HG03280 (cell line): ENCODE data around the gene ASB7.

Experiments used
- ATAC-seq: cut with Tn5 transposase; IDR thresholded peaks from one replicate; pipeline ENCODE4 v1.9.1; 2021; ENCODE audit warnings: mild to moderate bottlenecking, moderate library complexity; ENCODE audit not compliant: unreplicated experiment

The ASB7 gene

DNA sequence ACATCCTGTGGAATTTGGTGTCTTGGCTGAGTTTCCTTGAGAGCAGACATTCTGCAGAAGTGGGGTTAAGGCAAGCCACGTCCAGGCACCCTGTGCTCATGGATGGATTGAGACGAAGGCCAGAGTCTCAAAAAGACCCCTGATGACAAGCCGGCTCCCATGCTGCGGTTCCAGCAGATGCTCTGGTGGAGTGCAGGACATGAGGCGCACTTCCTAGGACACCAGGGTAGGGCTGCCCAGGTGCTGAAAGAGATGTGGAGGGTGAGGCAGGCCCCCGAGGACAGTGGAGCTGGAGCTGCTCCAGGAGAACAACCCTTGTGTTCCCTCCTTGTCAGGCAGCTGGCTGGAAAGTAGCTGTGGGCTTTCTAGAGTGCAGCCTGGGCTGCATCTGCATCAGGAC, 81.0 kb downstream of the ASB7 start:
- no peak for ATAC-seq

- ATAC-seq = no peak
Observed at GRCh38 chr15:100684591-100684990, 82.2 kb downstream of the ASB7 start.

DNA sequence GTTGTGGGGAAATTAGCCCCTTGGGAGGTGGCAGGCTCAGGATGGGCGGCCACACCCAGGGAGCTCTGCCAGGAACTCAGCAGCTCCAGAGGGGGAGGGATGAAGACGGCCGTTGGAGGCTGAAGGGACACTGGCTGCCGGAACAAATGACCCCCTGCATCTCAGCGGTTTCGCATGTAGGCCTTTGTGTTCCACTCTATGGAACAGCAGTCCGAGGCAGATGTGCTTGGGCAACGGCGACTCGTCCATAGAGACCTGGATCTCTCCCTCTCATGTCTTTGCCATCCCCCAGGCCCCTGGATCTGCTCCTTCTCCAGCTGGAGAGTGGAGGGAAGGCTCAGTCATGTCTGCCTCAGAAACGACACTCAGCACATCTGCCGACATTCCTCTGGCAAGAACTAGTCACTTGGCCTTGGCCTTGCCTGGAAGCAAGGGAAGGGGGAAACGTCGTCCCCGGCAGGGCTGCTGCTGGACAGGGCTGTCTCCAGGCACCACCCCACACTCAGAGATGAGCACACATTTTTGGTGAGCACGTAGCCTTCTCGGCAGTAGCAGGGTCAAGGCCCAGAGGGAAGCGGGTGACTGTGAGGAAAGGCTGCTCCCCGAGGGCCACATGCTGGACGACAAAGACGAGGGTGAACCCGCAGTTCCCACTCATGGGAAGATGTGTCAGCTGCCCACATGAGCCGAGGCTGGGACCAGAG, 83.8 kb downstream of the ASB7 start:
- ATAC-seq = no peak

DNA sequence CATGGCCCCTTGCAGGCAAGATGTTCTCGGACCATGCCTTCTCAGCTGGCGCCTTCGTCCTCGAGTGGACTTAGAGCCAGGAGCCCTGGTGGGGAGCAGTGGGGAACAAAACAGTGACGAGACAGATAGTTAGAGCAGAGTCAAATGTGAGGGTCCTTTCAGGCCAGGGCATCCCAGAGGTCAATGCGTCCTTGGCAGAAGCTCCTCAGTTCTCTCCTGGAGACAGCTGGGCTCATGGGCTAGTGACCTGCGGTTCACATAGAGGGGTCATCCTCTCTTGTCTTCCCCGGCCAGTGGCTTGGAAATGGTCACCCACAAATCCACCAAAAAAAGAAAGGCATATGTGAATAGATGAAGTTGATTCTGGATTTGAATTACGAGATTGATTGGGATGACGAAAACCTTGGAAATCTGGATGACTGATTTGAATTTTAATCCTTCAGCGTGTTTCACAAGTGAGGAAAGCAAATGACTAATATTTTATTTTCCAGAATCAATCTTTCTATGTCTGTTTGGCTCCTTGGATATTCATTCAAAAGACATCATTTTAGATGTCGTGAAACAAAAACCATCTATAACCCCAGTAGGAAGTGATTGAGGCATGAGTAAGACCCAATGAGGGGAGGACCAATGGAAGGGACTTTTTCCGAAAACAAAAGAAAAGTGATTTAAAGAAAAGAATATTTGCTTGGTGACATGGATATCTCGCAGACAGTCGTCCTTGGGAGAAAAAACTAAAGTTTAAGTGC, 84.5 kb downstream of the ASB7 start:
- ATAC-seq = no peak

- no peak for ATAC-seq
Observed at GRCh38 chr15:100687582-100688141, 85.3 kb downstream of the ASB7 start.

- no peak for ATAC-seq
Observed at GRCh38 chr15:100688549-100689120, 86.2 kb downstream of the ASB7 start.

DNA sequence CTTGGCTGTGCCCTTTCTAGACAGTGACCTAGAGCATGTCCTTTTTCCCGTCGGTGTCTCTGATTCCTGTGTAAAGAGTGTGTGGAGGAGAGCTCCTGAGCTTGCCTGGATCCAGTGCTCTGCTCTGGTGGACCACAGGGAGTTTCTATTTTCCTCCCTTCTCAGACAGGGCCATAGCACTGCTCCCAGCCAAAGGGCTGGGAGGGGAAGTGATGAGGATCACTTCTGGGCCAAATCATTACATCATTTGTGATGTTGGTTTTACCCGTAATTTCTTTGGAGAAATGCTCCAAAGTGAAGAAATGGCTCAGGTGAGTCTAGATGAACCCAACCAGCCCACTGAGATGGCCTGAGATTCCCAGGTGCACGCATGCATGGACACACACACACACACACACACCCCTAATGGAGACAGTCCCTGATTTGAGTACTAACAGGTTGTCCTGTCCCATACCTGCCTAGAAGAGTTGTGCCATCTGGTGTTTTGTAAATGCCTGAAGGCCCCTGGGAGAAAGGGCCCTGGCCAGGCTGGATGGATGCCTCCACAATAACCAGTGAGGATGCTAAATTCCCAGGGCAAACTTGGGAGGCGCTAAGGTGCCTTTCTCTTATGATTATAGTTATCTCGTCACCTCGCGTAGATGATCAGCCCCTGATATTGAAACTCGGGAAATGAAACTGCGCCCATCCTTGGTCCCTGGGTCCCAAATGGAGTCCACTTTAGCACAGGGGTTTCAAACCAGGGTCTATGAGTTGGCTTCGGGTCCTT, 86.9 kb downstream of the ASB7 start:
- no peak for ATAC-seq

DNA sequence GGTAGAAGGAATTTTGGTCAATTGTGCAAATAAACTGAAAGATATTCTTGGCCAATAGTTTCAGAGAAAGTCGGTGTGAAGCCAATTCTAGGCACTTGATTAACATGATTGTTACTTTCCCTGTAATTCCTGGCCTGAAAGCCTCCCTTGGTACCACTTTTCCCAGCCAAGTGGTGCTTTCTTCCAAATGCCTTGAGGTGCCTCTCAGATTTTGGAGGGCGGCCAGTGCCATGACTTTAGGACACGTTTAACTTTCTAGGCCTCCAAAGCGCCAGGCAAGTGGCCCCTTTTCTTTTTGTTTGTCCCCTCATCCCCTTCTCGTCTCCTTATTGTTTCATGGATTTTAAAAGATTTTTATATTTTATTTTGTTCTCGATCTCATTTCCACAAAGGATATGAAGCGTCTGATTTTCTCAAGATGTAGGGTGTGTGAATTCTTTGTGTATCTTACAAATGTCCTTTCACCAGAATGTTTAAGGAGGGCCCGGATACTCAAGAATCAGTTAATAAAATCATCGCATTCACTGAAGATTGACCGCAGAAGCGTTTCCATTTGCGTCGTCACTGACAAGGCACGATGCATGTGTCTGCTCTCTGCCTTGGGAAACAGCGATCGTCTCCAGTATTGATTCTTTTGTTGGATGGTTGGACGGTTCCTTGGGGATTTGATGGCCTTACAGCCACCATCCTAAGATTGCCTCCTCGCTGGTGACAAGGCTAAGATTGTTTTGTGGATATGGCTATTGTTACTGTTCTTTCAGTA, 87.8 kb downstream of the ASB7 start:
- no peak for ATAC-seq

DNA sequence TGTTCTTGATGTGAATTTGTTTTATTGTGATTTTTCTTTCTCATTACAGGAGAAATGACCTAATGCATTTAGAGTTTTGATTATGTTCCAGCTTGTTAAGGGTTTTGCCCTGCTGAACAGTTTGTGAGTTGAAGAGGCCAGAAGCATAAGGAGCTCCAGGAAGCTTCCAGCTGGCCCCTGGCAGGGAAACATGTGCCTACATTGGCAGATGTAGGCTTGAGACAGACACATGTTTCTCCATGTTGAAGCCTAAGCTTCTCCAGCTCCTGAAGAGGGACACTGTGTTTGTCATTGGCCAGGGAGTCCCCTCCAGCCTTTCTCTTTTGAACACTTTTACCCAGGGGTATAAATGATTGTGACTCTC, 88.4 kb downstream of the ASB7 start:
- ATAC-seq = no peak

GRCh38 chr15:100691321-100691720, 88.9 kb downstream of the ASB7 start:
- no peak for ATAC-seq

DNA sequence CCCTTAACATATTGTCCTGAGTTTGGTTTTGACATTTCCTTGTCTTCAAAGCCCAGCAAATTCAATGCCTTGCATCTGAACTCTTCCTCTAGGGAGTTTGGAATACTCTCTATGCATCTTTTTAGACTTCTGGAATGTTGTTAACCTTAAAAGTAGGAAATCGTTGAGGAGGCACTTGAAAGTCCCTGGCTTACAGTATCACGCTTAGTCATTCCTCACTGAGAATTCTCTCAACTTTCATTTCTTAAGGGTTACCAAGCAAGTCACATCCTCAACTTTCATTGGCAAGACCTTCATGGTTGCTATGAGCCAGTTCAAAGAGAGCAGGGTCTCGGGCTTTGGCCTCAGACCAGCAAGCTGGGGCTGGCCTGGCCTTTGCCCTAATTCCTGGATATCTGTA, 89.9 kb downstream of the ASB7 start:
- no peak for ATAC-seq

GRCh38 chr15:100692671-100693070, 90.3 kb downstream of the ASB7 start:
- ATAC-seq = no peak

DNA sequence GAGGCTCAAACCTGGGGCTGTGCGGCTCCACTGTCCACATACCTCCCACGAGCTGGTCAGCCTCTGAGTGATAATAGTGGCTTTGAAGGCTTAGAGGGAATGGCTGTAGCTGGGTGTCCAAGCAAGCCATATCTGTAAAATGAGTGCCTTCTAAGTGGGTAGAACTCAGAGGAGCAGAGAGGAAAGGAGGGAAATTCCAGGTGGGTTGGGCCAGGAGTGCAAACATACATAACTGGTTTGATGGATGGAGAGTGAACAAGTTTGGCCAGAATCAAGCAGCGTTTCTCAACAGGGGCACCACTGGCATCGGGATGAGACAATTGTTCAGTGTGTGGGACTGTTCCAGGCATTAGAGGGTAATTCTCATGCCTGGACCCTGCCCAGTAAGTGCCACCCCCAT, 91.1 kb downstream of the ASB7 start:
- no peak for ATAC-seq

- no peak for ATAC-seq
Observed at GRCh38 chr15:100694381-100695021, 92.1 kb downstream of the ASB7 start.

DNA sequence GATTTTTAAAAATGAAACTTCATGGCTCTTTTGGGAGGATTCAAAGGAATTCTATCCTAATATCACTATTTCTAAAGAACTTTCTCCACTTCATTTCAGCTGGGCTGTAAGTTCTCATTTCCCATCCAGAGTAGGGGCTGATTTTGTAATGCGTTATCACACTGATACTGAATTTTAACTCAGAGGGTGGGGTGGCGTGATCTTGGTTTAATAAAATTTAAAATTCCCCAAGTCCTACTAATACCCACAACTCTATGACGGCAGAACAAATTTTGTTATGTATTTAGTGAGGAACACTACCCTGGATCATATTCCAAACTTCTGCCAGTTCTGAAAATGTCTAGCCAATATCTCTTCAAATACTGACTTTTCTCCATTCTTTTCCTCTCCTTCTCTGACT, 92.7 kb downstream of the ASB7 start:
- no peak for ATAC-seq

DNA sequence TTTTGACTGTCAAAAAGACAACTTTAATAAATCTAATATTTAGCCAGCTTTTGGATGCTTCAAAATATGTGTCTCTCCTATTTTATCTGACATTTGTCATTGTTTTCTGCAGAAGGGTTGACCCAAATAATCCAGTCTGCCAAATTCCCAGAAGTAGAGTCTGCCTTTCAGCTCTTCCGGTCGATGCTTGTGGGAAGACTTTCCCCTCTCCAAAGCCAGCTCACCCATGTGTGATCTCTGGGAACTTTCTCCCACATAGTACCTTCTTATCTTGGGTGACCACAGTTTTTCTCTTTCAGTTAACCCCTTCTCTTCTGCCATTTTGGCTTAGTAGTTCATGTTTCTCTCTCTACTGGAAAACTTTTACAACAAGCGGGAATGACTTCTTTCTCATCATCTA, 94.1 kb downstream of the ASB7 start:
- no peak for ATAC-seq
